GM18511 (cell line): ENCODE results near the gene ANP32E.
A peak's percentile ranks its signal among the peaks of the same experiment; 100 is the strongest.

Experiments
- ATAC-seq: cut with Tn5 transposase; IDR thresholded peaks from one replicate; pipeline ENCODE4 v1.9.1; 2021; ENCODE audit warnings: mild to moderate bottlenecking, moderate library complexity; ENCODE audit not compliant: unreplicated experiment

ANP32E gene

GRCh38 chr1:150235852-150236613, at the start of gene ANP32E:
ANP32E (minus strand) TSS chr1:150236112; CDS start chr1:150235786, 326 bp downstream.
- ATAC-seq: peak; percentile 79

- no peak for ATAC-seq
Measured at GRCh38 chr1:150283260-150283659, 47.3 kb upstream of the ANP32E start.

- no peak for ATAC-seq
Measured at GRCh38 chr1:150282558-150282958, 46.6 kb upstream of the ANP32E start.

GRCh38 chr1:150281758-150282557, 46.0 kb upstream of the ANP32E start, which contains the start of gene CIART:
CIART (plus strand) TSS chr1:150282554; CDS start chr1:150283268, 714 bp downstream.
- ATAC-seq: peak; percentile 68

GRCh38 chr1:150281221-150281757, 45.4 kb upstream of the ANP32E start:
- no peak for ATAC-seq

- no peak for ATAC-seq
Measured at GRCh38 chr1:150280138-150280707, 44.3 kb upstream of the ANP32E start.

- no peak for ATAC-seq
Measured at GRCh38 chr1:150273311-150273710, 37.4 kb upstream of the ANP32E start.

GRCh38 chr1:150271291-150271959, 35.5 kb upstream of the ANP32E start:
- no peak for ATAC-seq

- no peak for ATAC-seq
Measured at GRCh38 chr1:150269451-150269850, 33.5 kb upstream of the ANP32E start.

GRCh38 chr1:150268705-150269403, 32.9 kb upstream of the ANP32E start, which contains the start of gene APH1A:
APH1A (minus strand) TSS chr1:150269016; CDS start chr1:150268810, 206 bp downstream.
- ATAC-seq: peak; percentile 90

GRCh38 chr1:150268340-150268704, 32.4 kb upstream of the ANP32E start:
- peak; percentile 26 for ATAC-seq

- no peak for ATAC-seq
Measured at GRCh38 chr1:150267896-150268295, 32.0 kb upstream of the ANP32E start.

- no peak for ATAC-seq
Measured at GRCh38 chr1:150263549-150263948, 27.6 kb upstream of the ANP32E start.

- no peak for ATAC-seq
Measured at GRCh38 chr1:150262388-150263320, 26.7 kb upstream of the ANP32E start.

- no peak for ATAC-seq
Measured at GRCh38 chr1:150261367-150261766, 25.5 kb upstream of the ANP32E start.

- no peak for ATAC-seq
Measured at GRCh38 chr1:150259758-150260669, 24.1 kb upstream of the ANP32E start.

- ATAC-seq: no peak
Measured at GRCh38 chr1:150259217-150259616, 23.3 kb upstream of the ANP32E start.
